Measurements from ENCODE around the gene SASH1. TPM values are rescaled to one million over a fixed set of nuclear protein-coding genes. Genes with fewer than 3 reads are reported as not detected.

Gene SASH1
- total RNA-seq: 97.5 and 103 TPM in 2 replicates
- polyA plus RNA-seq: 15.6 and 18.5 TPM in 2 replicates
- polyA plus RNA-seq (2011; cell fraction: cytosol; rRNA removed): 22.2 and 22.6 TPM in 2 replicates
- polyA plus RNA-seq (2011; cell fraction: nucleus; rRNA removed): 55.6 and 63.0 TPM in 2 replicates
- polyA plus RNA-seq (2012): 37.7 and 41.6 TPM in 2 replicates
- polyA minus RNA-seq: 66.8 and 84.9 TPM in 2 replicates
- polyA minus RNA-seq (2011; cell fraction: cytosol; rRNA and poly(A)+ RNA removed): 2.4 TPM
- 137 and 139 TPM in 2 replicates for polyA minus RNA-seq (2011; cell fraction: nucleus; rRNA and poly(A)+ RNA removed)
- Bru-seq, nascent RNA: percentile 97 among the genes with signal in this experiment
- BruChase-seq, experiment 1, labeled RNA remaining after a 6-hour chase: percentile 87 among the genes with signal in this experiment
- BruChase-seq, experiment 2, labeled RNA remaining after a 2-hour chase: percentile 90 among the genes with signal in this experiment
- long read RNA-seq, full-length matches to known transcripts: 33 of 75 reads
- long read RNA-seq, partial matches to known transcripts: 30 of 75 reads
- long read RNA-seq, other reads (novel, unspliced or antisense): 12 of 75 reads

- H3K27me3 ChIP-seq (ENCODE audit: control insufficient read depth in 2 of 2, insufficient read depth in 2 of 2, low read length in 2 of 2): no peaks in the 10 kb centered on the region
- H2AFZ ChIP-seq (ENCODE audit: low read depth, low read length): no peak within 1 kb of the TSS
- peak within 1 kb of the TSS; percentile 93 for H3K9ac ChIP-seq (replicated peaks; ENCODE audit: extremely low read depth, insufficient read depth, low read length)
- no peaks in the 10 kb centered on the region for H4K20me1 ChIP-seq (replicated peaks; ENCODE audit: control insufficient read depth, extremely low read depth, insufficient read depth, low read length)
- no peaks in the 10 kb centered on the region for H3K9me1 ChIP-seq (replicated peaks; ENCODE audit: control insufficient read depth, extremely low read depth, insufficient read depth, low read length)
- no TSS peak for BruUV-seq (replicated peaks)
- H3K27ac ChIP-seq (ENCODE audit: insufficient read depth, low read depth, low read length): peak within 1 kb of the TSS; percentile 94
- FAIRE-seq (peak; percentile 81), DNase-seq (ENCODE audit: low read depth, low spot score) (peak; percentile 89)
- H3K36me3 ChIP-seq (ENCODE audit: control insufficient read depth in 2 of 2, extremely low read depth in 1 of 2, insufficient read depth in 2 of 2, low read length in 2 of 2): no peaks in the 10 kb centered on the region
- intact Hi-C loops (cut with micrococcal nuclease): loop anchor here (1.0 to 5.0 kb wide), 12 partner anchors 25 to 835 kb away; partner anchors contain the start of gene SAMD5
- dilution Hi-C loops (cut with MboI; ENCODE audit: extremely low pct_ligation_motif_present, low sequenced_read_pairs): no loop called here
- peak; percentile 13 for TF ChIP-seq MYC (IDR thresholded peaks at IDR 0.05; ENCODE audit: low read depth, low read length)
- no peak for TF ChIP-seq POLR2A (IDR thresholded peaks at IDR 0.05; ENCODE audit: low read depth, low read length)
- peak; percentile 8 for TF ChIP-seq GATA2 (IDR thresholded peaks at IDR 0.05; ENCODE audit: insufficient read depth, insufficient read length, low read depth, low read length)
- TF ChIP-seq MAX (IDR thresholded peaks at IDR 0.05; ENCODE audit: insufficient read depth, insufficient read length): peak; percentile 33
- H3K4me3 ChIP-seq (replicated peaks in 1 of 3; ENCODE audit: insufficient read depth in 1 of 3, low read depth in 1 of 3, low read length in 3 of 3): peak within 1 kb of the TSS; percentile 69 to 97 (median 96)
- H3K79me2 ChIP-seq (ENCODE audit: control insufficient read depth, insufficient read depth, low read length): peaks cover 70% of the 10 kb centered on the region
- ChIA-PET POLR2A (interaction anchor here (0.6 to 0.7 kb wide), 2 partner anchors 21 to 37 kb away, joined by 4 read pairs; no protein-coding TSS in a partner anchor), CTCF (interaction anchor here (0.5 to 1.9 kb wide), 8 partner anchors 13 to 163 kb away, joined by 3 to 6 read pairs (median 3); no protein-coding TSS in a partner anchor)
- H3K4me1 ChIP-seq (ENCODE audit: control insufficient read depth, extremely low read depth, insufficient read depth, low read length): peaks cover 53% of the 10 kb centered on the region
- no peaks in the 10 kb centered on the region for H3K9me3 ChIP-seq (replicated peaks; ENCODE audit: control insufficient read depth, insufficient read depth, low read length)
- peak within 1 kb of the TSS; percentile 99 for H3K4me2 ChIP-seq (ENCODE audit: insufficient read depth, low read length)
Measured at GRCh38 chr6:148342350-148343046, at the start of gene SASH1. Gene SASH1 (plus strand): TSS chr6:148342838. CDS start chr6:148343068, 230 bp downstream.

Measured in endothelial cell of umbilical vein (primary cell).